Panc1 (cell line): ENCODE data around the gene CDIPT. TPM values are rescaled to one million over a fixed set of nuclear protein-coding genes. Genes with fewer than 3 reads are reported as not detected.

ENCODE experiments used
- ATAC-seq: fragments of 200-7000 bp; cut with Tn5 transposase; 2 replicates; pipeline ENCODE4 v1.9.1; 2020; ENCODE audit warnings: mild to moderate bottlenecking, moderate library complexity
- BruUV-seq: library from RNA; stranded (reverse); fragments of 400-500 nt; replicated peaks from 2 replicates; lab custom pipeline; 2021; lab: Mats Ljungman, UMichigan
- CTCF ChIA-PET: fragments of 300-600 bp; sonication (Branson Sonifier 250); formaldehyde crosslinking; loops from one replicate; lab custom pipeline; 2022; ENCODE audit warnings: antibody characterized with exemption; lab: Charles Lee
- POLR2A ChIA-PET: fragments of 300-600 bp; sonication (Branson Sonifier 250); formaldehyde crosslinking; loops from one replicate; lab custom pipeline; 2022; ENCODE audit warnings: antibody characterized with exemption; lab: Charles Lee
- DNase-seq: peaks from one replicate; pipeline ENCODE4 v3.0.0-alpha.2; 2010; ENCODE audit warnings: low read depth, low spot score
- H3K27ac ChIP-seq: 2 replicates; pipeline ENCODE4 v1.5.1; 2011; ENCODE audit warnings: mild to moderate bottlenecking, low read length, inconsistent platforms
- H3K27me3 ChIP-seq: fragments of 200-500 bp; sonication (Bioruptor generic); 2 replicates; pipeline ENCODE4 v1.6.0; 2014; ENCODE audit warnings: low read length, inconsistent platforms; ENCODE audit not compliant: control insufficient read depth, insufficient read depth
- H3K36me3 ChIP-seq: fragments of 200-500 bp; sonication (Bioruptor generic); 2 replicates; pipeline ENCODE4 v1.5.1; 2014; ENCODE audit warnings: inconsistent platforms, mild to moderate bottlenecking, low read length, moderate library complexity; ENCODE audit not compliant: control insufficient read depth, insufficient read depth
- H3K4me1 ChIP-seq: 2 replicates; pipeline ENCODE4 v1.5.1; 2011; ENCODE audit warnings: inconsistent platforms, mild to moderate bottlenecking, low read length, moderate library complexity; ENCODE audit not compliant: control insufficient read depth, insufficient read depth
- H3K4me3 ChIP-seq, 2 experiments: 2 replicates each; pipeline ENCODE4 v1.5.1; 2011 to 2012; ENCODE audit warnings: low read depth in 2 of 2, low read length in 2 of 2, mild to moderate bottlenecking in 2 of 2, inconsistent platforms in 1 of 2, moderate library complexity in 1 of 2
- H3K9me3 ChIP-seq: fragments of 200-500 bp; sonication (Bioruptor generic); 2 replicates; pipeline ENCODE4 v1.5.1; 2014; ENCODE audit warnings: low read depth, mild to moderate bottlenecking, inconsistent platforms, low read length, moderate library complexity; ENCODE audit not compliant: control insufficient read depth, insufficient read depth
- CTCF ChIP-seq: fragments of 450-650 bp; IDR thresholded peaks from 2 replicates; pipeline ENCODE4 v1.5.1; 2017; ENCODE audit warnings: mild to moderate bottlenecking
- POLR2AphosphoS5 ChIP-seq: IDR thresholded peaks from 2 replicates; pipeline ENCODE4 v1.6.1; 2012; ENCODE audit warnings: mild to moderate bottlenecking, low read depth, low read length, moderate library complexity
- REST ChIP-seq, 2 experiments: IDR thresholded peaks; 2 replicates each; pipeline ENCODE4 v1.6.1; 2011 to 2012; ENCODE audit warnings: low read depth in 2 of 2, control low read depth in 1 of 2, low read length in 1 of 2, mild to moderate bottlenecking in 1 of 2, moderate library complexity in 1 of 2; ENCODE audit not compliant: insufficient read depth in 1 of 2
- SIN3A ChIP-seq: IDR thresholded peaks from 2 replicates; pipeline ENCODE4 v1.6.1; 2012; ENCODE audit warnings: low read depth, mild to moderate bottlenecking, low read length, moderate library complexity, borderline replicate concordance; ENCODE audit not compliant: insufficient read depth
- TCF7L2 ChIP-seq: IDR thresholded peaks from 2 replicates; pipeline ENCODE4 v1.6.1; 2011; ENCODE audit warnings: mild to moderate bottlenecking, low read depth, low read length, inconsistent platforms
- in situ Hi-C: cut with HindIII; loops from 2 replicates; pipeline ENCODE4 v1.10.0; 2016; ENCODE audit warnings: low sequenced_read_pairs, low pct_unique_long_range_greater_than_20kb
- intact Hi-C: fragments of 100-400 bp; cut with micrococcal nuclease; formaldehyde crosslinking; loops from one replicate; pipeline ENCODE4 v1.10.0; 2022; ENCODE audit not compliant: unreplicated experiment
- total RNA-seq: library from RNA; stranded (reverse); gene quantifications from one replicate; pipeline ENCODE4 v1.2.1, GENCODE V29; 2021; ENCODE audit not compliant: unreplicated experiment

The CDIPT gene
- total RNA-seq, 1 experiment from 2014 or later = 71.6 TPM

- BruUV-seq = no TSS peak
- H3K27me3 ChIP-seq = no peaks in the 10 kb centered on the region
- CTCF ChIA-PET = no interaction called here
- H3K27ac ChIP-seq = peak overlapping the region; percentile 36
- intact Hi-C loops (no loop called here), in situ Hi-C loops (no loop called here)
- H3K4me1 ChIP-seq = peaks cover 42% of the 10 kb centered on the region
- DNase-seq (no peak), ATAC-seq (no peak)
- no peaks in the 10 kb centered on the region for H3K9me3 ChIP-seq
- POLR2A ChIA-PET = interaction anchor here (0.7 kb wide), 1 partner anchor 281 kb away, joined by 5 read pairs; no protein-coding TSS in a partner anchor
- no peak for TF ChIP-seq CTCF
- no peak for TF ChIP-seq SIN3A
- TF ChIP-seq POLR2AphosphoS5 = no peak
- TF ChIP-seq REST (IDR thresholded peaks at IDR 0.05; ENCODE audit: insufficient read depth in 1 of 2, low read depth in 2 of 2, low read length in 1 of 2) = no peak
- TF ChIP-seq TCF7L2 = no peak
- H3K4me3 ChIP-seq = no peak overlapping the region
- H3K36me3 ChIP-seq = no peaks in the 10 kb centered on the region; the same call in 1 of the 2 replicates
Observed at GRCh38 chr16:29824589-29825144, 38.4 kb downstream of the CDIPT start.

GRCh38 chr16:29821643-29822115, 41.3 kb downstream of the CDIPT start:
- in situ Hi-C loops = no loop called here
- POLR2A ChIA-PET = interaction anchor here (0.6 kb wide), 3 partner anchors 10 to 415 kb away, joined by 4 to 5 read pairs (median 4); partner anchors contain the start of gene NPIPB11
- no TSS peak for BruUV-seq

More at GRCh38 chr16:29821643-29822115, 41.3 kb downstream of the CDIPT start:
- CTCF ChIA-PET = no interaction called here
- DNase-seq = no peak
- TF ChIP-seq REST (IDR thresholded peaks at IDR 0.05; ENCODE audit: insufficient read depth in 1 of 2, low read depth in 2 of 2, low read length in 1 of 2) = no peak
- TF ChIP-seq POLR2AphosphoS5 = peak; percentile 58; the same call in 1 of the 2 replicates
- H3K4me3 ChIP-seq = peak overlapping the region; percentile 69 to 94
- H3K4me1 ChIP-seq = peaks cover 63% of the 10 kb centered on the region
- intact Hi-C loops = no loop called here
- no peaks in the 10 kb centered on the region for H3K9me3 ChIP-seq
- H3K27ac ChIP-seq = peak overlapping the region; percentile 94
- ATAC-seq = peak; percentile 30
- H3K27me3 ChIP-seq = no peaks in the 10 kb centered on the region
- H3K36me3 ChIP-seq = peaks cover 3% of the 10 kb centered on the region
